GM12892 (cell line): ENCODE data around the gene BEND6.
"Not testable (repeated sequence)": the region's sequence is repeated elsewhere in the genome, so short reads cannot be mapped to it uniquely, and the experiment has no call there.

ENCODE experiments used
- DNase-seq: peaks from one replicate; pipeline ENCODE4 v3.0.0; 2011; ENCODE audit not compliant: insufficient read length
- FAIRE-seq: peaks from 2 replicates; lab custom pipeline; 2011; peaks lifted over from hg19 to GRCh38; lab: Jason Lieb, UNC
- POLR2A ChIP-seq: IDR thresholded peaks from 2 replicates; pipeline ENCODE4 v1.6.1; 2011; ENCODE audit warnings: low read depth, low read length, control low read depth
- POLR2AphosphoS5 ChIP-seq: IDR thresholded peaks from 2 replicates; pipeline ENCODE4 v1.6.1; 2011; ENCODE audit warnings: low read depth, low read length, control low read depth
- TAF1 ChIP-seq: IDR thresholded peaks from 2 replicates; pipeline ENCODE4 v1.6.1; 2011; ENCODE audit warnings: low read depth, mild to moderate bottlenecking, control low read depth, low read length, borderline replicate concordance

BEND6 gene

DNA sequence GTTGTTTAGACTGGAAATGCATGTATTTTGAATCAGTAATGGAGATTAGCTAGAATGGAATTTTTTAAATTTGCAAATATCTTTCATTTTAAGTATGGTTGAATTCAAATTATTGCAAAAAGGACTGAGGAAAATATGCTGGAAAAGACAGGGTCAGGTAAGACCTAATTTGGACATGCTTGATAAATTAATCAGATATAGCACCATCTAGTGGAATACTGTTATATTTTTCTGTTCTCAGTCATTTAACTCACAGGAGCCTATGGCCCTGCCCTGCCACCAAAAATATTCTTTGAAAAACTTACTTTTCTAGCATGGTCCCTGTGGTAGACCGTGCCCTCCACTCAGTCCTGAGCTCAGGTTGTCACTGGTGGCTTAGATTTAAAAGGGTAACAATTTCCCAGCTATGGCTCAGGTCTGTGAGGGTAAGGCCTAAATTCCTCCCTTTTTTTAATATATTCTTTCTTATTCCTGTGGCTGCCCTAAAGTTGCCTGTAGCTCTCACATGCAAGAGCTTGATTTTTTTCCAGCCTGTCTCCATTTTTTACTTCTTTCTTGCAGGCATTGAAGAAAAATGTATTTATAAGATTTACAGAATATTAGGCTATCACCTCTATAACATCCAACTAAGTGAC is 66.3 kb downstream of the BEND6 start:
- DNase-seq: no peak
- peak; percentile 62 for FAIRE-seq
- TF ChIP-seq POLR2A: no peak
- no peak for TF ChIP-seq TAF1
- TF ChIP-seq POLR2AphosphoS5: no peak

DNA sequence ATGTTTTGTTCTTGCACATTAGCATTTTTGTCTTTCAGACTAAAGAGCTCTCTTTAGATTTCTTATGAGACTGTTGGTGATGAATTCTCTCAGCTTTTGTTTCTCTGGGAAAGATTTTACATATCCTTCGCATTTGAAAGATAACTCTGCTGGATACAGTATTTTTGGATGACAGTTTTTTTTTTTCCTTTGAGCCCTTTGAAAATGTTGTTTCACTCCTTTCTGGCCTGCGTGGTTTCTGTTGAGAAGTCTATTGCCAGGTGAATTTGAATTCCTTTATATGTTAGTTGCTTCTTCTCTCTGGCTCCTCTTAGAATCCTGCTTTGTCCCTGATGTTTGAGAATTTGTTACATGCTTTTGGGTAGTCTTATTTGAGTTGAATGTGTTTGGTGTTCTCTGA is 69.4 kb downstream of the BEND6 start:
- FAIRE-seq: no peak
- no peak for TF ChIP-seq POLR2AphosphoS5
- no peak for TF ChIP-seq POLR2A
- TF ChIP-seq TAF1: no peak
- DNase-seq: no peak

DNA sequence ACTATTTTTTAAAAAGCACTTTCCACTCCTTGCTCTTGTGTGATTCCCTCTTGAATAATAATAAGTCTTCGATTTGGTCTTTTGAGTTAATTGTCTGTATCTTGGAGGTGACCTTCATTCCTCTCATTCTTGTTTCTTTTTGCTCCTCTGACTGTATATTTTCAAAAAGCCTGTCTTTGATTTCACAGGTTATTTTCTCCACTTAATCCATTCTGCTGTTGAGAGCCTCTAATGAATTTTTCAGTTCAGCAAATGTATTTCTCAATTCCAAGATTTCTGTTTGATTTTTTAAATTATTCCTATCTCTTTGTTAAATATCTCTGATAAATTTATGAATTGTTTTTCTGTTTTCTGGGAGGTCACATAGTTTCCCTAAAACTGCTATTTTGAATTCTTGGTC is 69.9 kb downstream of the BEND6 start:
- DNase-seq: no peak
- no peak for FAIRE-seq
- TF ChIP-seq TAF1 (no peak), POLR2AphosphoS5 (no peak), POLR2A (no peak)

DNA sequence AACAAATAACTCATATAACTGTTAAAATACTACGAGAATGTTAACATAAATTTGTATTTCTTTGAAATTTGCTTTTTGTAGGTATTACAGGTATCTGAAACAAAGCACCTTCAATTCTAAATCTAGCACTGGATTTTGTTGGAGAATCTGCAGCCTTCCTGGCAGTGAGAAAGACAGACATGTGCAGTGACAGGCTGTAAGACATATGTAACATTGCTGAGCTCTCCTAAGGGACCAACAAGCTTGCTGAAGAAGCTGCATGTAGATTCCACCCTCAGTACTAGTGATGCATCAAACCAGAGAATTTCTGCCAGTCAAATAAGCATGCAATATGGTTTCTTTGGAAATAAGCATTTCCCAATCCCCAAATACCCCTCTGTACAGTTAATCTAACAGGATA is 71.1 kb downstream of the BEND6 start:
- no peak for DNase-seq
- TF ChIP-seq POLR2AphosphoS5 (no peak), POLR2A (no peak), TAF1 (no peak)
- FAIRE-seq: no peak

DNA sequence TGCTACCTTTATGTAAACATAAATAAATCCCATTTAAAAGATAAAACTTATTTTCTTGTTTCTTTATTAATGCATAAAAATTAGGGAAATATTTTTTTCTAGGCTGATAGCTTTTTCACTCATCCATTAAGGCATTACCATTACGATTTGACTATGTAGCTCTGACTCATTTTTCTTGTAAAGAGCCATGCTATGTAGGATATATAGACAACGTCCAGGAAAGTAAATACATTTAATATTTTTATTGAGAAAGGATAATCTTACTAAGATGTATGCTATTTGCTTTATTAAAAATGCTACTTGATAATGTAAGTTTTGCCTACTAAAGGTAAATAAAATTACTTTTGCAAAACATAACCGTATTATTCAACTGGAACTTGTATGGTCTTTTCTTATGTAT is 72.4 kb downstream of the BEND6 start:
- no peak for DNase-seq
- TF ChIP-seq TAF1 (no peak), POLR2A (no peak), POLR2AphosphoS5 (no peak)
- FAIRE-seq: no peak

DNA sequence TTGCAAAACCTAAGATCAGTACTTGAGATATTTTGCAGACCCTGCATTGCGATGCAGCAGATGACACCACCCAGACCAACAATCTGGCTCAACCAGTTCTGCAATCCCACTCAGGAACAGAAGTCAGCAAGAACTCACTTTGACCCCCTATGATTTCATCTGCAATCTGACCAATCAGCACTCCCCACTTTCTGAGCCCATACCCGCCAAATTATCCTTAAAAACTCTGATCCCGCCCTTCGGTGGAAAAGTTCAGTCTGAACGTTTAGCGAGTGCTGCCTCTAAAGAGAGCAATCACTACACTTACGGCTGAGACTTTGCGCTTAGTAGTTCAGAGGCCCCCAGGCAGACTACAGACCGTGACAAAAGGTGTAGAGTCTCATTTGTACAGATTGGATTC is 74.3 kb downstream of the BEND6 start:
- DNase-seq: no peak
- FAIRE-seq: no peak
- TF ChIP-seq POLR2A: no peak

DNA sequence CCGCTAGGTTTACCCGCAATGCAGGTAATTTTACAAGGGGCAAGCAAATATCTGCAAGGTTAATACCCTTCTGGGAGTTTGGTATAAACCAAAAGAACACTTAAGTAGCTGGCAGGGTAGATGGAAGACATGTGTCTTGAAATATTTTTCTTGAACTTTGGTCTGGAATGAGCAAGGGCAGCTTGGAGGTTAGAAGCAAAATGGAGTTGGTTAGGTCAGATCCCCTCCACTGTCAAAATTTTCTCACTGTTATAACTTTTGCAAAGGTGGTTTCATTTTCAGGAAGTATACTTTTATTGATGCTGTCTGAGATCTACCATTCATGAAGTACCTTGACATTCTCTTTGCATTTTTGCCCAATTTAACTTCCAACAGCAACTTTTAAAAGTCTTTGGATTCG is 78.3 kb downstream of the BEND6 start:
- TF ChIP-seq POLR2A (no peak), TAF1 (no peak), POLR2AphosphoS5 (no peak)
- FAIRE-seq (no peak), DNase-seq (no peak)

DNA sequence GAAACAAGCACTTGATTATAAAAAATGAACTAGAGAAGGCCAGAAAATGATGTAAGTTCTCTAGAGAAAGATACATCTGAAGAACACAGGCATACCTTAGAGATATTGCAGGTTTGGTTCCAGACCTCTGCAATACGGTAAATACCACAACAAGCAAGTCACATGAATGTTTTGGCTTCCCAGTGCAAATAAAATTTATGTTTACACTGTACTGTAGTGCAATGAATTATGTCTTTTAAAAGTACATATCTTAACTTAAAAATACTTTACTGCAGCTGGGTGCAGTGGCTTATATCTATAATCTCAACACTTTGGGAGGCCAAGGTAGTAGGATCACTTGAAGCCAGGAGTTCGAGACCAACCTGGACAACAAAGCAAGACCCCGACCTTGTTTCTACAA is 80.6 kb downstream of the BEND6 start:
- TF ChIP-seq POLR2A (no peak), TAF1 (no peak), POLR2AphosphoS5 (no peak)
- DNase-seq (no peak), FAIRE-seq (no peak)

DNA sequence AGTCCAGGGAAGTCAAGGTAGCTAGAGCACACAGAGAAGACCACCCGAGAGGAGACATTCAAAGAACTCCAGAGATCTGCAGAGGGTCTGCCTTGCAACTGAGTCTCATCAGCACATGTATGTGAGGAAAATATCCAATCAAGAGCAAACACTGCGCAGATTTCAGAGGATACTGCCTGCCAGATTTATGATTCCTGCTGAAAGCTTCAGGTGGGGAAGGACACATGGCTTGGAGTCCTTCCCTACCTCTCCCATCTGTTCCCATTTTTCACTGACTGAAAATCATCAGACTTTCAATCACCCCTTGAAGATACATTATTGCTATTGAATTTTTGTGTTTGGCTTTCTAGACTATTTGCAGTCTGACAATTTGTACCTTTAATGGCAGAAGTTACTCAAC is 84.0 kb downstream of the BEND6 start:
- no peak for TF ChIP-seq POLR2A
- FAIRE-seq (no peak), DNase-seq (no peak)

DNA sequence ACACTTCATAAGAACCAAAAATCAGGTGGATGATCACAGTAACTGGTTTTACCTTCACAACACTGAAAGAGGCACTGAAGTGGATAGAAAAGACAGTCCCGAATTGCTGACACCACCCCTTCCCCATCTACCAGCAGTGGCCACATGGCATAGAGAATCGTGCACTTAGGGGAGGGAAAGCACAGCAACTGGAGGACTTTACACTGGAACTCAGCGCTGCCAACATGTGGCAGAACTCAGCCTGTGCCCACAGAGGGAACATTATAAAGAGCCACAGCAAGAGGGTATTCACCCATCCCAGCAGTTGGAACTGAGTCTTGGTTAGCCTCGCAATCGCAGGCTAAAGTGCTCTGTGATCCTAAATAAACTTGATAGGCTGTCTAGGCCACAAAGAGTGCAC is 85.1 kb downstream of the BEND6 start:
- DNase-seq (no peak), FAIRE-seq (no peak)
- TF ChIP-seq TAF1 (no peak), POLR2A (no peak), POLR2AphosphoS5 (no peak)

DNA sequence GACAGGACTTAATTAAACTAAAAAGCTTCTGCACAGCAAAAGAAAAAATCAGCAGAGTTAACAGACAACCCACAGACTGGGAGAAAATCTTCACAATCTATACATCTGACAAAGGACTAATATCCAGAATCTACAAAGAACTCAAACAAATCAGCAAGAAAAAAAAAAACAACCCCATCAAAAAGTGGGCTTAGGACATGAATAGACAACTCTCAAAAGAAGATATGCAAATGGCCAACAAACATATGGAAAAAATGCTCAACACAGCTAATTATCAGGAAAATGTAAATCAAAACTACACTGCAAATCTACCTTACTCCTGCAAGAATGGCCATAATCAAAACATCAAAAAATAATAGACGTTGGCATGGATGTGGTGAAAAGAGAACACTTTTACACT is 89.2 kb downstream of the BEND6 start:
- not testable (repeated sequence) for DNase-seq, FAIRE-seq

DNA sequence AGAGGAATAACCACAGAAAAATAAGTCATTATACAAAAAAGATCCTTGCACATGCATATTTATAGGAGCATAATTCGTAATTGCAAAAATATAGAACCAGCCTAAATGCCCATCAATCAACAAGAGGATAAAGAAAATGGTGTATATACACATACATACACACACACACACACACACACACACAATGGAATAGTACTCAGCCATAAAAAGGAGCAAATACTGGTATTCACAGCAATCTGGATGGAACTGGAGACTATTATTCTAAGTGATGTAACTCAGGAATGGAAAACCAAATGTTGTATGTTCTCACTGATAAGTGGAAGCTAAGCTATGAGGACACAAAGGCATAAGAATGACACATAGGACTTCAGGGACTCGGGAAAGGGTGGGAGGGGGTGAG is 89.7 kb downstream of the BEND6 start:
- FAIRE-seq (no peak), DNase-seq (no peak)
- TF ChIP-seq POLR2A: no peak
- no peak for TF ChIP-seq TAF1
- TF ChIP-seq POLR2AphosphoS5: no peak

DNA sequence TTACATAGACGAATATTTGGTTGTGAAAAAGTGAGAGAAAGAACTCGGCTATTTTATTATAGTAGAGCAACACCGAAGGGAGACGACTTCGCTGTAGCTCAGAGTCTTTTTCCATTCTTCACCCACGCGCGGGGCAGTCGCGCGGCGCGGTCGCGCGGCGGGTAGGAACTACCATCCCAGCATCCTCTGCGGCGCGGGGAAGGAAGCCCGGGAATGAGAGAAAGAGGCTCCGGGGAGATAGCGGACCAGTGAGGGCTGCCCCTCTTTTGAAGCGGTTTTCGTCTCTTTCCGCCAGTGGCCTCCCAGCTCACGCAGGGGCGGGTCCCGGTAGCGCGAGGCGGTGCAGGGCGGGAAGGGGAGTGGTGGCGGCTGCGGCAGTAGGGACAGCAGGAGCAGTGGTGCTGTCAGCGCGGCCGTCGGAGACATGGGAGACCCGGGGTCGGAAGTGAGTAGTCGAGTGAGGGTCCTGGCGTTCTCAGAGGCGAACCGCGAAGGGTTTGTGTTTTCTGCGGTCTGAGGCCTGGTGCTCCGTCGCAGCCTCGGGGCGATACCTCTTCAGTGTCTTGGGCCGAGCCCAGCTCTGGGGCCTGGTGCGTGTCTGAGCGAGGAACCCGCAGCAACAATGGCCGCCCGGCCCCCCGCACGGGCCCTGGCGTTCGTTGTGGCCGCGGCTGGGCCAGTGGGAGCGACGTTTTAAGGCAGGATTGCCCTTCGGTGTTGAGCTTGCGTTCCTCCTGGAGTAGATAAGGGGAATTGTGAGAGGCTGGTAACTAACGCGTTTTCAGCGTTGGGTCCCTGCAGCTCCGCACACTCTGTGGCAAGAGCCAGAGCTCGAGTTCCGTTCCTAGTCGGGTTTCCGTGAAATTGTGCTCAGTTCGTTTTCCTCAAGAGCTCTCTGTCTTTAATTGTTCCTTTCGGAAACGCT is 91.7 kb downstream of the BEND6 start, which contains the start of gene KIAA1586:
TSS of gene KIAA1586 (plus strand) at position 362 of the 925 bp plus-strand sequence. CDS start at position 425, 63 bp downstream.
- FAIRE-seq: not testable (repeated sequence)
- TF ChIP-seq POLR2AphosphoS5: peak; percentile 50; the same call in 1 of the 2 replicates
- TF ChIP-seq POLR2A: peak; percentile 74
- peak; percentile 36; the same call in 1 of the 2 replicates for TF ChIP-seq TAF1

DNA sequence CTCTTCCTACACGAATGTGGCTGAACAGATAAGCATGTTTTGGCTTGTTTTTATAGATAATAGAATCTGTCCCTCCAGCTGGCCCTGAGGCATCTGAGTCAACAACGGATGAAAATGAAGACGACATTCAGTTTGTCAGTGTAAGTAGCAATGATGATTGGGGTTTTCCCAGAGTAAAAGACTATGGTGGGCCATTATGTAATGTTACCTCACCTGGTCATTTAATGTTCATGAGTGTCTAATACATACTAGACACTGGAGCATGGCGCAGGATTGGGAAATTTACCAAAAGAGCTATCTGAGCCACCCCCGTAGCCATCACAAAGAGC is 92.3 kb downstream of the BEND6 start:
- DNase-seq: not testable (repeated sequence)
- FAIRE-seq: peak; percentile 98

More for the DNA sequence above, 91.7 kb downstream of the BEND6 start, which contains the start of gene KIAA1586:
- DNase-seq: peak; percentile 64

DNA sequence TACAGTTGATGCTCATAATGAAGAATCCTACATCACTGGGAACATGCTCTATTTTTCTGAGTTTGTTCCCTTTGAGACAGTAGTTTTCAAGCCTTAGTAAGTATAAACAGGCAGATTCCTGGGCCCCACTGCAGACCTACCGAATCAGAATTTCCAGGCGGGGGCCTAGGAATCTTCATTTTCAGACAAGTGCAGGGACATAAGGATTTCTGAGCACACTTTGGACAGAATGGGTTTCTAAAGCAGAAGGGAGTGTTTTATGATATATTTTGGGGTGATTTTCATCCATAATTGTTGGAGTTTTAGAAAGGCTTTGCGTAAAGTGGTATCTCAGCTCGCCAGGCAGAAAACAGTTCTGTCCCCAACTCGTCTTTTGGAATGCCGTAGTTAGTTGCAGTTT is 93.0 kb downstream of the BEND6 start:
- FAIRE-seq: not testable (repeated sequence)

More for the DNA sequence above, 93.0 kb downstream of the BEND6 start:
- not testable (repeated sequence) for DNase-seq
